SH-SY5Y (cell line): ENCODE measurements around the gene ZIK1.

ENCODE experiments used
- GATA2 ChIP-seq: IDR thresholded peaks from 2 replicates; pipeline ENCODE4 v1.6.1; 2011; ENCODE audit warnings: mild to moderate bottlenecking, low read depth, low read length
- GATA3 ChIP-seq: IDR thresholded peaks from 2 replicates; pipeline ENCODE4 v1.6.1; 2011; ENCODE audit warnings: low read depth, mild to moderate bottlenecking, low read length, moderate library complexity

Gene ZIK1

GRCh38 chr19:57583521-57584416 is at the start of gene ZIK1:
ZIK1 (plus strand) TSS chr19:57584145; CDS start chr19:57584357, 212 bp downstream.
- TF ChIP-seq GATA3: no peak
- no peak for TF ChIP-seq GATA2

GRCh38 chr19:57537953-57538547 is 45.9 kb upstream of the ZIK1 start:
- TF ChIP-seq GATA2 (no peak), GATA3 (no peak)

GRCh38 chr19:57546513-57546912 is 37.4 kb upstream of the ZIK1 start:
- no peak for TF ChIP-seq GATA3
- TF ChIP-seq GATA2: no peak

GRCh38 chr19:57552432-57552831 is 31.5 kb upstream of the ZIK1 start:
- no peak for TF ChIP-seq GATA3
- TF ChIP-seq GATA2: no peak

- TF ChIP-seq GATA3 (no peak), GATA2 (no peak)
Observed at GRCh38 chr19:57557659-57558058, 26.3 kb upstream of the ZIK1 start.

GRCh38 chr19:57558525-57558924 is 25.4 kb upstream of the ZIK1 start:
- no peak for TF ChIP-seq GATA2
- TF ChIP-seq GATA3: no peak

GRCh38 chr19:57559008-57559403 is 24.9 kb upstream of the ZIK1 start:
- TF ChIP-seq GATA3: no peak
- TF ChIP-seq GATA2: no peak

GRCh38 chr19:57559404-57560025 is 24.4 kb upstream of the ZIK1 start, which contains the start of gene ZNF550:
ZNF550 (minus strand) TSS chr19:57559863; CDS start chr19:57559682, 181 bp downstream.
- TF ChIP-seq GATA3 (no peak), GATA2 (no peak)

GRCh38 chr19:57560049-57560491 is 23.9 kb upstream of the ZIK1 start:
- no peak for TF ChIP-seq GATA3
- no peak for TF ChIP-seq GATA2

- TF ChIP-seq GATA3: no peak
- no peak for TF ChIP-seq GATA2
Observed at GRCh38 chr19:57563547-57563946, 20.4 kb upstream of the ZIK1 start.

- no peak for TF ChIP-seq GATA3
- TF ChIP-seq GATA2: no peak
Observed at GRCh38 chr19:57566396-57567265, 17.3 kb upstream of the ZIK1 start.

GRCh38 chr19:57570707-57571106 is 13.2 kb upstream of the ZIK1 start:
- no peak for TF ChIP-seq GATA3
- no peak for TF ChIP-seq GATA2

- no peak for TF ChIP-seq GATA3
- TF ChIP-seq GATA2: no peak
Observed at GRCh38 chr19:57572415-57572947, 11.5 kb upstream of the ZIK1 start.

GRCh38 chr19:57576661-57577060 is 7.3 kb upstream of the ZIK1 start:
- no peak for TF ChIP-seq GATA3

GRCh38 chr19:57578487-57579205 is 5.3 kb upstream of the ZIK1 start, which contains the start of gene ZNF416:
ZNF416 (minus strand) TSS chr19:57578911; CDS start chr19:57578704, 207 bp downstream.
- TF ChIP-seq GATA2: no peak
